Fibroblast of lung (primary cell): ENCODE results near the gene SLC25A46. TPM values are rescaled to one million over a fixed set of nuclear protein-coding genes. Genes with fewer than 3 reads are reported as not detected.
"Not testable (repeated sequence)": the region's sequence is repeated elsewhere in the genome, so short reads cannot be mapped to it uniquely, and the experiment has no call there.

Source experiments
- DNase-seq, 2 donors: peaks; one replicate each; pipeline versions ENCODE4 v3.0.0 to v3.0.0-alpha.2; 2010; ENCODE audit warnings: low read depth in 2 of 2
- H2AFZ ChIP-seq: 2 replicates; pipeline ENCODE4 v1.5.1; 2012; ENCODE audit warnings: low read length, control low read depth, inconsistent platforms
- H3K27ac ChIP-seq: 2 replicates; pipeline ENCODE4 v1.5.1; 2011; ENCODE audit warnings: low read length, control low read depth; ENCODE audit not compliant: insufficient read depth
- H3K27me3 ChIP-seq: 2 replicates; pipeline ENCODE4 v1.5.1; 2011; ENCODE audit warnings: mild to moderate bottlenecking, low read length; ENCODE audit not compliant: control insufficient read depth, insufficient read depth
- H3K36me3 ChIP-seq: 2 replicates; pipeline ENCODE4 v1.5.1; 2011; ENCODE audit warnings: low read length; ENCODE audit not compliant: control insufficient read depth, insufficient read depth
- H3K4me1 ChIP-seq: 2 replicates; pipeline ENCODE4 v1.5.1; 2011; ENCODE audit warnings: low read length; ENCODE audit not compliant: control insufficient read depth, insufficient read depth; ENCODE audit errors: extremely low read depth
- H3K4me2 ChIP-seq: 2 replicates; pipeline ENCODE4 v1.5.1; 2011; ENCODE audit warnings: low read length, control low read depth; ENCODE audit not compliant: insufficient read depth; ENCODE audit errors: extremely low read depth
- H3K4me3 ChIP-seq, 4 experiments: fragments of 200-600 bp in 1 of 4; sonication (generic) in 1 of 4; replicated peaks in 1 of 4; 2 replicates each; pipeline ENCODE4 v1.5.1; 2011 to 2016; ENCODE audit warnings: low read length in 4 of 4, low read depth in 3 of 4, mild to moderate bottlenecking in 3 of 4, control low read depth in 2 of 4, inconsistent platforms in 1 of 4, mixed read lengths in 1 of 4; ENCODE audit not compliant: insufficient read depth in 1 of 4; ENCODE audit errors: control extremely low read depth in 1 of 4
- H3K79me2 ChIP-seq: 2 replicates; pipeline ENCODE4 v1.5.1; 2012; ENCODE audit warnings: mild to moderate bottlenecking, low read length, inconsistent platforms; ENCODE audit not compliant: control insufficient read depth, insufficient read depth
- H3K9ac ChIP-seq: 2 replicates; pipeline ENCODE4 v1.5.1; 2011; ENCODE audit warnings: mild to moderate bottlenecking, low read length, control low read depth; ENCODE audit not compliant: insufficient read depth
- H3K9me3 ChIP-seq: 2 replicates; pipeline ENCODE4 v1.5.1; 2012; ENCODE audit warnings: low read depth, low read length; ENCODE audit not compliant: control insufficient read depth, insufficient read depth
- H4K20me1 ChIP-seq: 2 replicates; pipeline ENCODE4 v1.5.1; 2011; ENCODE audit warnings: low read length; ENCODE audit not compliant: control insufficient read depth, insufficient read depth; ENCODE audit errors: extremely low read depth
- CTCF ChIP-seq, 2 donors: IDR thresholded peaks in 1 of 2; conservative IDR thresholded peaks in 1 of 2; 1 replicate in 1 of 2; 2 replicates in 1 of 2; pipeline ENCODE4 v1.5.1; 2011 to 2012; ENCODE audit warnings: low read length in 2 of 2, control low read depth in 1 of 2, inconsistent platforms in 1 of 2, low read depth in 1 of 2, mild to moderate bottlenecking in 1 of 2
- EZH2 ChIP-seq: IDR thresholded peaks from 2 replicates; pipeline ENCODE4 v1.5.1; 2012; ENCODE audit warnings: low read length, control low read depth, mild to moderate bottlenecking; ENCODE audit errors: missing control alignments
- polyA plus RNA-seq, 2 donors: library from polyadenylated mRNA; depleted of rRNA in 1 of 2; stranded (reverse) in 1 of 2; unstranded in 1 of 2; fragments of >200 nt; gene quantifications; 2 replicates each; pipeline ENCODE4 v1.2.1, GENCODE V29; 2011 to 2012; ENCODE audit warnings: missing spikeins in 1 of 2
- total RNA-seq: library from RNA; depleted of rRNA; stranded (reverse); fragments of >200 nt; gene quantifications from 2 replicates; pipeline ENCODE4 v1.2.1, GENCODE V29; 2014

The SLC25A46 gene
- total and polyA plus RNA-seq, 2 donors (not counting 1 experiment from before 2014, with no cell fraction given), result 81.5 to 95.5 TPM

GRCh38 chr5:110770286-110770685 is 31.5 kb downstream of the SLC25A46 start:
- no peak overlapping the region for H3K27ac ChIP-seq
- no peaks in the 10 kb centered on the region for H4K20me1 ChIP-seq
- H3K4me2 ChIP-seq, result no peak overlapping the region
- no peaks in the 10 kb centered on the region for H3K36me3 ChIP-seq
- H3K4me1 ChIP-seq, result peaks cover 3% of the 10 kb centered on the region
- DNase-seq, result no peak
- no peak for TF ChIP-seq CTCF (conservative IDR thresholded peaks at IDR 0.05 in 1 of 2, IDR thresholded peaks at IDR 0.05 in 1 of 2; ENCODE audit: low read depth in 1 of 2, low read length in 2 of 2)
- TF ChIP-seq EZH2, result no peak
- H3K4me3 ChIP-seq, result no peak overlapping the region
- no peak overlapping the region for H3K9ac ChIP-seq
- no peaks in the 10 kb centered on the region for H3K9me3 ChIP-seq
- H2AFZ ChIP-seq, result no peak overlapping the region
- H3K79me2 ChIP-seq, result no peaks in the 10 kb centered on the region
- H3K27me3 ChIP-seq, result no peaks in the 10 kb centered on the region

- Histone ChIP-seq H3K4me2 (no peak overlapping the region), H3K4me3 (no peak overlapping the region), H3K27ac (no peak overlapping the region), H3K79me2 (no peaks in the 10 kb centered on the region), H3K36me3 (no peaks in the 10 kb centered on the region), H3K27me3 (no peaks in the 10 kb centered on the region), H4K20me1 (no peaks in the 10 kb centered on the region), H3K9ac (no peak overlapping the region), H3K4me1 (no peaks in the 10 kb centered on the region), H2AFZ (no peak overlapping the region), H3K9me3 (no peaks in the 10 kb centered on the region)
- DNase-seq, result peak in 1 of 2 donors; percentile 61
- TF ChIP-seq EZH2, result no peak
- TF ChIP-seq CTCF (conservative IDR thresholded peaks at IDR 0.05 in 1 of 2, IDR thresholded peaks at IDR 0.05 in 1 of 2; ENCODE audit: low read depth in 1 of 2, low read length in 2 of 2), result no peak
Measured at GRCh38 chr5:110784901-110785300, 46.1 kb downstream of the SLC25A46 start.

- peak; percentile 50 to 86 for DNase-seq
- Histone ChIP-seq H4K20me1 (no peaks in the 10 kb centered on the region), H3K36me3 (no peaks in the 10 kb centered on the region), H2AFZ (no peak overlapping the region), H3K79me2 (no peaks in the 10 kb centered on the region), H3K4me1 (no peaks in the 10 kb centered on the region), H3K27ac (no peak overlapping the region), H3K4me2 (no peak overlapping the region), H3K9ac (no peak overlapping the region), H3K9me3 (no peaks in the 10 kb centered on the region), H3K27me3 (no peaks in the 10 kb centered on the region), H3K4me3 (no peak overlapping the region)
- TF ChIP-seq CTCF (conservative IDR thresholded peaks at IDR 0.05 in 1 of 2, IDR thresholded peaks at IDR 0.05 in 1 of 2; ENCODE audit: low read depth in 1 of 2, low read length in 2 of 2) (no peak), EZH2 (no peak)
Measured at GRCh38 chr5:110785356-110785755, 46.5 kb downstream of the SLC25A46 start.

- not testable (repeated sequence) for H3K36me3 ChIP-seq, H3K4me1 ChIP-seq, H3K27me3 ChIP-seq, H3K9ac ChIP-seq, H3K9me3 ChIP-seq, DNase-seq, H3K27ac ChIP-seq, H3K79me2 ChIP-seq, H2AFZ ChIP-seq, H3K4me3 ChIP-seq, H3K4me2 ChIP-seq, H4K20me1 ChIP-seq
Measured at GRCh38 chr5:110788006-110788405, 49.2 kb downstream of the SLC25A46 start.
